Mesenchymal stem cell (in vitro differentiated cells and primary cell): ENCODE measurements around the gene UIMC1.

ENCODE experiments used
- DNase-seq: peaks from one replicate; pipeline ENCODE4 v3.0.0-alpha.2; 2013
- H2AFZ ChIP-seq: one replicate; pipeline ENCODE4 v1.6.1; 2013; ENCODE audit warnings: low read depth, mild to moderate bottlenecking, control low read depth, inconsistent platforms, low read length, moderate library complexity
- H2AK5ac ChIP-seq: 2 replicates; pipeline ENCODE4 v1.6.1; 2013; ENCODE audit warnings: low read length, moderate library complexity, mild to moderate bottlenecking, inconsistent platforms; ENCODE audit not compliant: severe bottlenecking
- H2BK120ac ChIP-seq: one replicate; pipeline ENCODE4 v1.6.1; 2013; ENCODE audit warnings: low read depth, mild to moderate bottlenecking, inconsistent platforms, low read length, moderate library complexity
- H2BK12ac ChIP-seq, 2 experiments: one replicate each; pipeline ENCODE4 v1.6.1; 2013; ENCODE audit warnings: inconsistent platforms in 2 of 2, low read length in 2 of 2, mild to moderate bottlenecking in 2 of 2, moderate library complexity in 2 of 2, control low read depth in 1 of 2
- H2BK15ac ChIP-seq: one replicate; pipeline ENCODE4 v1.6.1; 2013; ENCODE audit warnings: mild to moderate bottlenecking, low read depth, inconsistent platforms; ENCODE audit not compliant: poor library complexity, severe bottlenecking
- H2BK5ac ChIP-seq: 2 replicates; pipeline ENCODE4 v1.6.1; 2013; ENCODE audit warnings: low read depth, mild to moderate bottlenecking, low read length, control low read depth, inconsistent platforms; ENCODE audit not compliant: poor library complexity, severe bottlenecking
- H3K14ac ChIP-seq, 2 experiments: one replicate each; pipeline ENCODE4 v1.6.1; 2013; ENCODE audit warnings: inconsistent platforms in 2 of 2, low read length in 2 of 2, control low read depth in 1 of 2, mild to moderate bottlenecking in 1 of 2, moderate library complexity in 1 of 2
- H3K18ac ChIP-seq, 2 experiments: one replicate each; pipeline ENCODE4 v1.6.1; 2013; ENCODE audit warnings: inconsistent platforms in 2 of 2, low read length in 2 of 2, control low read depth in 1 of 2, low read depth in 1 of 2, mild to moderate bottlenecking in 1 of 2
- H3K23ac ChIP-seq, 2 experiments: one replicate each; pipeline ENCODE4 v1.6.1; 2013; ENCODE audit warnings: inconsistent platforms in 2 of 2, low read length in 2 of 2, mild to moderate bottlenecking in 2 of 2, moderate library complexity in 2 of 2, control low read depth in 1 of 2
- H3K27ac ChIP-seq: 2 replicates; pipeline ENCODE4 v1.5.1; 2013; ENCODE audit warnings: mild to moderate bottlenecking, moderate library complexity, low read length, control low read depth, inconsistent platforms; ENCODE audit not compliant: poor library complexity, severe bottlenecking
- H3K27me3 ChIP-seq, 2 experiments: 2 replicates each; pipeline versions ENCODE4 v1.6.1 to v1.7.0; 2013; ENCODE audit warnings: low read length in 2 of 2, mild to moderate bottlenecking in 2 of 2, moderate library complexity in 2 of 2, control low read depth in 1 of 2, inconsistent platforms in 1 of 2; ENCODE audit not compliant: control insufficient read depth in 1 of 2, insufficient read depth in 1 of 2
- H3K36me3 ChIP-seq, 2 experiments: 2 replicates each; pipeline versions ENCODE4 v1.6.1 to v1.7.0; 2013; ENCODE audit warnings: low read length in 2 of 2, control low read depth in 1 of 2, inconsistent platforms in 1 of 2, low read depth in 1 of 2, mild to moderate bottlenecking in 1 of 2; ENCODE audit not compliant: insufficient read depth in 2 of 2, control insufficient read depth in 1 of 2
- H3K4ac ChIP-seq, 2 experiments: one replicate each; pipeline ENCODE4 v1.6.1; 2013; ENCODE audit warnings: inconsistent platforms in 2 of 2, low read length in 2 of 2, mild to moderate bottlenecking in 2 of 2, moderate library complexity in 2 of 2, control low read depth in 1 of 2, low read depth in 1 of 2
- H3K4me1 ChIP-seq: 2 replicates; pipeline ENCODE4 v1.6.1; 2013; ENCODE audit warnings: low read depth, low read length, control low read depth; ENCODE audit not compliant: control insufficient read depth, insufficient read depth
- H3K4me2 ChIP-seq: 2 replicates; pipeline ENCODE4 v1.6.1; 2013; ENCODE audit warnings: low read length, mild to moderate bottlenecking, inconsistent platforms; ENCODE audit not compliant: poor library complexity, severe bottlenecking
- H3K4me3 ChIP-seq, 2 experiments: 2 replicates each; pipeline versions ENCODE4 v1.5.1 to v1.7.0; 2013; ENCODE audit warnings: low read length in 2 of 2, mild to moderate bottlenecking in 2 of 2, control low read depth in 1 of 2, low read depth in 1 of 2; ENCODE audit not compliant: insufficient read depth in 1 of 2
- H3K79me1 ChIP-seq: replicated peaks from 2 replicates; pipeline ENCODE4 v1.6.1; 2013; ENCODE audit warnings: mild to moderate bottlenecking, control low read depth, low read length, inconsistent platforms; ENCODE audit not compliant: poor library complexity, severe bottlenecking
- H3K9ac ChIP-seq: 2 replicates; pipeline ENCODE4 v1.7.0; 2013; ENCODE audit warnings: mild to moderate bottlenecking, low read length, moderate library complexity
- H3K9me3 ChIP-seq: 2 replicates; pipeline ENCODE4 v1.7.0; 2013; ENCODE audit warnings: mild to moderate bottlenecking, low read length; ENCODE audit not compliant: control insufficient read depth
- H4K8ac ChIP-seq: one replicate; pipeline ENCODE4 v1.6.1; 2013; ENCODE audit warnings: inconsistent platforms, mild to moderate bottlenecking, low read length, moderate library complexity
- H4K91ac ChIP-seq: one replicate; pipeline ENCODE4 v1.6.1; 2013; ENCODE audit warnings: mild to moderate bottlenecking, low read length, inconsistent platforms
- WGBS: methylation state at CpG from one replicate; pipeline ENCODE4 v1.1.7; 2013; ENCODE audit warnings: mixed read lengths; 5-methylcytosine and 5-hydroxymethylcytosine counted together

The UIMC1 gene

DNA sequence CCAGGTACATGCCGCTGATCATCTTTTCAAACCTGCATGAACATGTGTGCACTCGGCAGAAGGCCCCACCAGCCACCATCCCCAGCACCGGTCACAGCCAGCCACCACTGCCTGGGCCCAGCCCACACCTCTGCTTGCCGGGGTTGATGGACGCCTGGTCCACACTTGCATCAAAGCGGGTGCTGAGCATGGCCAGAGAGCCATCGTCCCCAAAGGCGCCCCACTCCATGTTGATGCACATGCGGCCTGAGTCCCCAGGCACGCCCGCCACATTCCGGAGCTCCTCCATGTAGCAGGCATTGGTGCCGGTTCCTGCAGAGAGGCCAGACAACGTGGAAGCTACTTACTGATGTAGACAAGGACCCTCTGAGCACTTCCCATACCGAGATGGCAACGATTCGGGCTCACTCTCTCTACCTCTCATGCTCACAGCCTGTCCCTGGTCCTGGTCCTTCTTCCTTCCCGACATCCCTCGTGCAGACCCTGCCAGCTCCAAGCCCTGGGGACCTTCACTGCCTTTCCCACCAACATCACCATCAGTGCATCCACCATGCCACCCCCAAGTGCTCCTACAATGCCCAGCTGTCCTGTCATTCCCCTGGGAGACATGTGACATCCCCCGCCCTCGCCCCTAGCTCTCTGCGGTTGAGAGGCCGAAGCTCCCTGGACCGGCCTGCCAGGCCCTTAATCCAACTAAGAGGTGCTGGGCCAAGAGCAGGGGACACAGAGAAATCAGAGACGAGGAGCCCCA, 124.6 kb downstream of the UIMC1 start:
- H3K4me1 ChIP-seq, result peaks cover 21% of the 10 kb centered on the region
- no peak overlapping the region for H2BK5ac ChIP-seq
- H3K27me3 ChIP-seq, result peaks cover 0 to 69% of the 10 kb centered on the region in 2 experiments
- no peaks in the 10 kb centered on the region for H3K79me1 ChIP-seq
- H3K27ac ChIP-seq, result no peak overlapping the region
- no peak overlapping the region for H3K4ac ChIP-seq
- H3K4me3 ChIP-seq, result no peak overlapping the region
- 87% methylated on average over 25 of the region's 25 CpGs for WGBS
- no peak overlapping the region for H3K9ac ChIP-seq
- H3K9me3 ChIP-seq, result no peaks in the 10 kb centered on the region
- no peak overlapping the region for H2AFZ ChIP-seq
- no peak overlapping the region for H3K23ac ChIP-seq
- no peak for DNase-seq
- H3K18ac ChIP-seq, result no peak overlapping the region
- H2AK5ac ChIP-seq, result no peak overlapping the region
- H4K91ac ChIP-seq, result no peak overlapping the region
- peaks cover 0 to 42% of the 10 kb centered on the region in 2 experiments for H3K36me3 ChIP-seq
- H3K14ac ChIP-seq, result no peak overlapping the region
- no peak overlapping the region for H2BK12ac ChIP-seq
- no peak overlapping the region for H4K8ac ChIP-seq
- H2BK15ac ChIP-seq, result no peak overlapping the region
- H3K4me2 ChIP-seq, result no peak overlapping the region
- no peak overlapping the region for H2BK120ac ChIP-seq

DNA sequence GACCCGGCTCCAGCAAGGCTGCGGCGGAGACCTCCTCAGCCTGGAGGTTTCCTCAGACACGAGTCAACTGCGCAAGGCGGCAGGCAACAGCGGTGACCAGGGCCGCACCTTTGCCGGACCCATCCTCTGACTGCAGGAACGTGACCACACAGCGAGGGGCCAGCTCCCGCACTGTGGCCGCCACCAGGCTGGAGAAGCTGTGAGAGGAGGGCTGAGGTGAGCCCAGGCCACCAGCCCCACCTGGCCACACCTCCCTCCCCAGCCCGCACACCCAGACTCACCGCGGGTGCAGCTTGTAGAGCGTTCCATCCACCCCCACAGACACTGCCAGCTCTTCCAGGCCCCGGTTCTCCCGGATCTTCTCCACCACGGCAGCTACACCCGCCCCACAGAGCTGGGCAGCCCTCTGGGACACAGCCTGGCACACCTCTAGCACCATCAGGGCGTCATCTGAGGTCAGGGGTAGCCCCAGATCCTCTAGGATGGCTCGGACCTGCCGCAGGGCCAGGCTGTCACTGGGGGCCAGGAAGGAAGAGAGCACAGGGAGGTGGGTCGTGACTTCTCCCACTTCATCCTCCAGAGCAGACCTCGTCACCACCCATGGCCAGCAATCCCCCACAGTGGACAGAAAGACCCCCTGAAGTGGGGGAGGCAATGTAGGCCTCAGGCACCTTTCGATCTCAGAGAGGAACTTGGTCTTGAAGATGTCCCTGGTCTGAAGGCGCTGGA, 125.4 kb downstream of the UIMC1 start:
- Histone ChIP-seq H3K23ac (no peak overlapping the region), H2BK120ac (no peak overlapping the region), H3K9me3 (no peaks in the 10 kb centered on the region), H2BK12ac (no peak overlapping the region), H2AK5ac (no peak overlapping the region), H4K8ac (no peak overlapping the region), H2BK15ac (no peak overlapping the region), H3K4me3 (no peak overlapping the region), H3K27me3 (peaks cover 0 to 77% of the 10 kb centered on the region in 2 experiments), H3K36me3 (peaks cover 0 to 45% of the 10 kb centered on the region in 2 experiments), H4K91ac (no peak overlapping the region), H2AFZ (no peak overlapping the region), H3K27ac (no peak overlapping the region), H3K4me1 (peaks cover 29% of the 10 kb centered on the region), H3K9ac (no peak overlapping the region), H3K79me1 (no peaks in the 10 kb centered on the region), H3K14ac (no peak overlapping the region), H3K4me2 (no peak overlapping the region), H3K18ac (no peak overlapping the region), H2BK5ac (no peak overlapping the region), H3K4ac (no peak overlapping the region)
- DNase-seq, result no peak
- WGBS, result 85% methylated on average over 24 of the region's 28 CpGs

DNA sequence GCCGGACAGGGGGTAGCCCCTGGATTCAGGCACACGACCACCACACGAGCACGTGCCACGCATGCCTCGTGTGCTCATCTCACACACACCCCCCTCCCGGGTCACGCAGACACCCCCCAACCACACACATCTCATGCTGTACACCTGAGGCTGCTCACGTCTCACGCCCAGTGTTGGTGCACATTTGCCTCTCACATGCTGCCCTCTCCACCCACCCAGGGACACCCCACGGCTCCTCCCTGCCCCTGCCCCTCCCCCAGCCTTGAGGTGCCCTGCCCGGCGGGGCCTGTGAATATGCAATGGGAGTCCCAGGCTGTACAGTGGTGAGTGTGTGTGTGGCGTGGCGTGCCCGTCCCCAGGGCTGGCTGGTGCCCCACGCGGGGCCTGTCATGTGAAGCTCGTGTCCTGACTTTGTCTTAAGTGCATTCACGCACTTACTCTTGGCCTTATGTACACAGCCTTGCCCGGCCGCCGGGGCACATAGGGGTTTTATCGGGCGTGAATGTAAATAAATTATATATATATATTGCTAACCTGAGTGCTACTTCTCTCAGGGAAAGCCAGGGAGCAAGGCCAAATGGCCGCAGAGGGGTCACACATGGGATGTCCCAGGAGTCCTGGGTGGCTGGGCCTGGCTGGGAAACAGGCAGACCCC, 126.1 kb downstream of the UIMC1 start:
- H3K79me1 ChIP-seq, result no peaks in the 10 kb centered on the region
- peaks cover 0 to 45% of the 10 kb centered on the region in 2 experiments for H3K36me3 ChIP-seq
- H3K9ac ChIP-seq, result no peak overlapping the region
- H2AK5ac ChIP-seq, result no peak overlapping the region
- H3K4me3 ChIP-seq, result no peak overlapping the region
- no peak overlapping the region for H4K91ac ChIP-seq
- no peak overlapping the region for H3K27ac ChIP-seq
- no peak overlapping the region for H2BK12ac ChIP-seq
- H3K27me3 ChIP-seq, result peaks cover under 1 to 84% of the 10 kb centered on the region in 2 experiments
- H3K23ac ChIP-seq, result no peak overlapping the region
- no peak overlapping the region for H2BK120ac ChIP-seq
- WGBS, result 94% methylated on average over 17 of the region's 26 CpGs
- no peak for DNase-seq
- no peak overlapping the region for H3K4ac ChIP-seq
- no peak overlapping the region for H2BK15ac ChIP-seq
- H3K18ac ChIP-seq, result no peak overlapping the region
- no peak overlapping the region for H2BK5ac ChIP-seq
- no peak overlapping the region for H3K4me2 ChIP-seq
- no peak overlapping the region for H4K8ac ChIP-seq
- no peak overlapping the region for H2AFZ ChIP-seq
- peaks cover 36% of the 10 kb centered on the region for H3K4me1 ChIP-seq
- H3K9me3 ChIP-seq, result no peaks in the 10 kb centered on the region
- H3K14ac ChIP-seq, result no peak overlapping the region
